ENCODE data around the gene ITPR2.
A peak's percentile ranks its signal among the peaks of the same experiment; 100 is the strongest.

ITPR2 gene

GRCh38 chr12:26689281-26689841, 143.6 kb downstream of the ITPR2 start:
- peaks cover 11% of the 10 kb centered on the region for H3K79me2 ChIP-seq (ENCODE audit: low read length)
- peaks cover 30% of the 10 kb centered on the region for H3K4me1 ChIP-seq (ENCODE audit: low read length)
- no peaks in the 10 kb centered on the region for H4K20me1 ChIP-seq (ENCODE audit: insufficient read depth, low read length)
- H3K9ac ChIP-seq (ENCODE audit: low read length) = no peak overlapping the region
- no peaks in the 10 kb centered on the region for H3K27me3 ChIP-seq (ENCODE audit: low read depth, low read length)
- H3K4me3 ChIP-seq (ENCODE audit: low read length) = no peak overlapping the region
- H3K4me2 ChIP-seq (ENCODE audit: low read length) = peak overlapping the region; percentile 29
- 0 out of 2 replicates have a peak overlapping the region, but pooled peaks have one; percentile 9 for H3K27ac ChIP-seq (ENCODE audit: low read length)
- no peaks in the 10 kb centered on the region for H3K9me3 ChIP-seq (ENCODE audit: insufficient read depth, low read length)
- H3K36me3 ChIP-seq (replicated peaks; ENCODE audit: low read depth, low read length) = peaks cover 40% of the 10 kb centered on the region
- H2AFZ ChIP-seq (ENCODE audit: low read depth, low read length) = no peak overlapping the region
- TF ChIP-seq EZH2phosphoT487 (IDR thresholded peaks at IDR 0.05; ENCODE audit: low read depth) (no peak), CTCF (IDR thresholded peaks at IDR 0.05; ENCODE audit: low read depth, low read length) (no peak)

DNA sequence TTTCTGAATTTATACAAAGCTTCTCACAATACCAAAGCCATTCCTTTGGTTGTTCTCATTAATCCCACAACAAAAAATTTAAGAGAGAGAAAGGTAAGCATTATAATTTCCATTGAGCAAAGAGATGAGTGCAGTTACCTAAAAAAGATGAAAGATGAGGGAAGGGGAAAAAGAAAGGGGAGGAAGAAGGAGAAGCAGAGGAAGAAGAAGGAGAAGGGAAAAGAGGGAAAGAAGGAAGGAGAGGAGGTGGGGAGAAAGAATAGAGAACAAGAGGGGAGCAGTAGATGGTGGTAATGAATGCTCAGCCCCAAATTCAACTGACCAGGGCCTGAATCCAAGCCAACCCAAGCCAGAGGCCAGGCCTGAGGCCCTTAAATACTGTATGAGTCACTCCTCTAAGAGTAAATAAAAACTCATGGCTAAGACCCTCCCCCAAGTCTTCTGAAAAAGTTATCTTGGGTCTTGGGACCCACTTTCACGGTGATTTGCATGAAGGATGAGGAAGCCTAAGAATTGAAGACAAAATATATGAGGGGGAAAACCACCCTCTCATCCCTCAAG, 144.6 kb downstream of the ITPR2 start:
- Histone ChIP-seq H3K9me3 (ENCODE audit: insufficient read depth, low read length) (no peaks in the 10 kb centered on the region), H2AFZ (ENCODE audit: low read depth, low read length) (no peak overlapping the region), H3K4me2 (ENCODE audit: low read length) (peak overlapping the region; percentile 29), H3K79me2 (ENCODE audit: low read length) (peaks cover 11% of the 10 kb centered on the region), H3K9ac (ENCODE audit: low read length) (no peak overlapping the region), H3K4me1 (ENCODE audit: low read length) (peaks cover 30% of the 10 kb centered on the region), H4K20me1 (ENCODE audit: insufficient read depth, low read length) (no peaks in the 10 kb centered on the region), H3K36me3 (replicated peaks; ENCODE audit: low read depth, low read length) (peaks cover 48% of the 10 kb centered on the region), H3K27me3 (ENCODE audit: low read depth, low read length) (no peaks in the 10 kb centered on the region), H3K4me3 (ENCODE audit: low read length) (no peak overlapping the region), H3K27ac (ENCODE audit: low read length) (no peak overlapping the region)
- TF ChIP-seq CTCF (IDR thresholded peaks at IDR 0.05; ENCODE audit: low read depth, low read length) (no peak), EZH2phosphoT487 (IDR thresholded peaks at IDR 0.05; ENCODE audit: low read depth) (no peak)

GRCh38 chr12:26686408-26686807, 146.6 kb downstream of the ITPR2 start:
- Histone ChIP-seq H2AFZ (ENCODE audit: low read depth, low read length) (no peak overlapping the region), H3K27me3 (ENCODE audit: low read depth, low read length) (no peaks in the 10 kb centered on the region), H3K4me2 (ENCODE audit: low read length) (no peak overlapping the region), H3K9ac (ENCODE audit: low read length) (no peak overlapping the region), H3K9me3 (ENCODE audit: insufficient read depth, low read length) (no peaks in the 10 kb centered on the region), H3K4me3 (ENCODE audit: low read length) (no peak overlapping the region), H4K20me1 (ENCODE audit: insufficient read depth, low read length) (no peaks in the 10 kb centered on the region), H3K27ac (ENCODE audit: low read length) (no peak overlapping the region), H3K79me2 (ENCODE audit: low read length) (peaks cover 8% of the 10 kb centered on the region), H3K36me3 (replicated peaks; ENCODE audit: low read depth, low read length) (peaks cover 60% of the 10 kb centered on the region), H3K4me1 (ENCODE audit: low read length) (peaks cover 21% of the 10 kb centered on the region)
- TF ChIP-seq EZH2phosphoT487 (IDR thresholded peaks at IDR 0.05; ENCODE audit: low read depth) = no peak
- TF ChIP-seq CTCF (IDR thresholded peaks at IDR 0.05; ENCODE audit: low read depth, low read length) = no peak

GRCh38 chr12:26684101-26684500, 148.9 kb downstream of the ITPR2 start:
- no peak overlapping the region for H2AFZ ChIP-seq (ENCODE audit: low read depth, low read length)
- no peak overlapping the region for H3K4me2 ChIP-seq (ENCODE audit: low read length)
- H3K79me2 ChIP-seq (ENCODE audit: low read length) = peaks cover 4% of the 10 kb centered on the region; the same call in 1 of the 2 replicates
- H3K4me3 ChIP-seq (ENCODE audit: low read length) = no peak overlapping the region
- H3K36me3 ChIP-seq (replicated peaks; ENCODE audit: low read depth, low read length) = peaks cover 60% of the 10 kb centered on the region
- H3K27me3 ChIP-seq (ENCODE audit: low read depth, low read length) = no peaks in the 10 kb centered on the region
- TF ChIP-seq CTCF (IDR thresholded peaks at IDR 0.05; ENCODE audit: low read depth, low read length) (no peak), EZH2phosphoT487 (IDR thresholded peaks at IDR 0.05; ENCODE audit: low read depth) (no peak)
- H4K20me1 ChIP-seq (ENCODE audit: insufficient read depth, low read length) = no peaks in the 10 kb centered on the region
- no peak overlapping the region for H3K9ac ChIP-seq (ENCODE audit: low read length)
- no peaks in the 10 kb centered on the region for H3K9me3 ChIP-seq (ENCODE audit: insufficient read depth, low read length)
- no peak overlapping the region for H3K27ac ChIP-seq (ENCODE audit: low read length)
- peaks cover 10% of the 10 kb centered on the region for H3K4me1 ChIP-seq (ENCODE audit: low read length)

All from OCI-LY3 (cell line).